ENCODE results near the gene SYT14.

DNA sequence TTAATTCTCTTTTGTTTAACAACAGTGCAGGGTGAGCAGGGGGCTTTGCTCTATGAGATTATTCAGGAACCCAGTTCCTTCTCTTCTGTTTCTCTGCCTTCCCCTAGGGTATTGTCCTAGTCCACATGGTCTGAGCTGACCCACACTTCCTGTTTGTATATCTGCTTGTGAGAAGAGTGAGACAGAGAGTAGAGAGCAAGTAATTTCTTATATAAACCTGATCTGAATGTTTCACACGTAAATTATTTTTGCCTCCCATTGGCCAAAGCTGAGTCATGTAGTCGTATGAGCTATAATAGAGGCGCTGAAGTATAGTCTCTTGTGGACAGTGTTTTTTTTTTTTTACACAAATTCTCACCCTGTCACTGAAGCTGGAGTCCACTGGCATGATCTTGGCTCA, 160.3 kb downstream of the SYT14 start:
- TF ChIP-seq, protein P1, sequence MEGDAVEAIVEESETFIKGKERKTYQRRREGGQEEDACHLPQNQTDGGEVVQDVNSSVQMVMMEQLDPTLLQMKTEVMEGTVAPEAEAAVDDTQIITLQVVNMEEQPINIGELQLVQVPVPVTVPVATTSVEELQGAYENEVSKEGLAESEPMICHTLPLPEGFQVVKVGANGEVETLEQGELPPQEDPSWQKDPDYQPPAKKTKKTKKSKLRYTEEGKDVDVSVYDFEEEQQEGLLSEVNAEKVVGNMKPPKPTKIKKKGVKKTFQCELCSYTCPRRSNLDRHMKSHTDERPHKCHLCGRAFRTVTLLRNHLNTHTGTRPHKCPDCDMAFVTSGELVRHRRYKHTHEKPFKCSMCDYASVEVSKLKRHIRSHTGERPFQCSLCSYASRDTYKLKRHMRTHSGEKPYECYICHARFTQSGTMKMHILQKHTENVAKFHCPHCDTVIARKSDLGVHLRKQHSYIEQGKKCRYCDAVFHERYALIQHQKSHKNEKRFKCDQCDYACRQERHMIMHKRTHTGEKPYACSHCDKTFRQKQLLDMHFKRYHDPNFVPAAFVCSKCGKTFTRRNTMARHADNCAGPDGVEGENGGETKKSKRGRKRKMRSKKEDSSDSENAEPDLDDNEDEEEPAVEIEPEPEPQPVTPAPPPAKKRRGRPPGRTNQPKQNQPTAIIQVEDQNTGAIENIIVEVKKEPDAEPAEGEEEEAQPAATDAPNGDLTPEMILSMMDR (IDR thresholded peaks at IDR 0.05; ENCODE audit: borderline replicate concordance, extremely low read depth, low read length, poor library complexity, severe bottlenecking), result no peak
- TF ChIP-seq EZH2 (IDR thresholded peaks at IDR 0.05; ENCODE audit: borderline replicate concordance, low read depth, low read length, severe bottlenecking), result no peak
